Activated naive CD8-positive, alpha-beta T cell treated with anti-CD3 and anti-CD28 coated beads for 36 hours (primary cell): Measurements from ENCODE around the gene OR4M1. TPM values are rescaled to one million over a fixed set of nuclear protein-coding genes. Genes with fewer than 3 reads are reported as not detected.
"Not testable (repeated sequence)": the region's sequence is repeated elsewhere in the genome, so short reads cannot be mapped to it uniquely, and the experiment has no call there.

Experiments used
- DNase-seq: peaks from one replicate; pipeline ENCODE4 v3.0.0; 2021
- H3K27ac Mint-ChIP-seq: one replicate; pipeline ENCODE4 v1.8.0; 2022; ENCODE audit warnings: mild to moderate bottlenecking, moderate library complexity, mixed read lengths
- H3K27me3 Mint-ChIP-seq: one replicate; pipeline ENCODE4 v1.8.0; 2022; ENCODE audit warnings: mild to moderate bottlenecking, mixed read lengths
- H3K36me3 Mint-ChIP-seq: one replicate; pipeline ENCODE4 v1.8.0; 2021; ENCODE audit warnings: mild to moderate bottlenecking, mixed read lengths
- H3K4me1 Mint-ChIP-seq: one replicate; pipeline ENCODE4 v1.8.0; 2021; ENCODE audit warnings: mixed read lengths
- H3K4me3 Mint-ChIP-seq: one replicate; pipeline ENCODE4 v1.8.0; 2022; ENCODE audit warnings: mild to moderate bottlenecking, moderate library complexity, mixed read lengths
- H3K9me3 Mint-ChIP-seq: one replicate; pipeline ENCODE4 v1.8.0; 2022; ENCODE audit warnings: mixed read lengths
- total RNA-seq, 2 experiments: library from RNA; stranded (reverse); gene quantifications; one replicate each; pipeline ENCODE4 v1.2.3, GENCODE V29; 2021

The OR4M1 gene, protein sequence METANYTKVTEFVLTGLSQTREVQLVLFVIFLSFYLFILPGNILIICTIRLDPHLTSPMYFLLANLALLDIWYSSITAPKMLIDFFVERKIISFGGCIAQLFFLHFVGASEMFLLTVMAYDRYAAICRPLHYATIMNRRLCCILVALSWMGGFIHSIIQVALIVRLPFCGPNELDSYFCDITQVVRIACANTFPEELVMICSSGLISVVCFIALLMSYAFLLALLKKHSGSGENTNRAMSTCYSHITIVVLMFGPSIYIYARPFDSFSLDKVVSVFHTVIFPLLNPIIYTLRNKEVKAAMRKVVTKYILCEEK
- not detected for total RNA-seq

DNA sequence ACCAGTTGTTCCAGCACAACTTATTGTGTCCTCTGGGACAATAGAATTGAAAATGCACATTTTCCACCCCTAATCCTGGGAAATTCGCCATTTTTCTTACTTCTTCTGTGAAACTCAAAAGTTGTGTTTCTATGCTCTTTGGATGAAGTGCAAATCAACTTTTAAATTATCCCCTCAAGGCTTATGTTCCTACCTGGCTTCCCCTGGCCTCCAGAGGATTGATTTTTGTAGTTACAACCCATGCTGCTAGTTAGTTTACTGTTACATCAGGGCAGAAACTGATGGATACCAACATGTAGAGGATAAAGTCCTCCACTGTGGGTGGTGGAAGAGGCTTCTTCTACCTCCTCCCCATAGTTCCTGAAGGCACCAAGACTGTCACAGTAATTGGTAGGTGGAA, at the start of gene OR4M1:
Gene OR4M1 (plus strand): TSS at position 301 of the 400 bp plus-strand sequence. CDS start 6,819 bp downstream, outside the sequence.
- H3K4me3 Mint-ChIP-seq, H3K27me3 Mint-ChIP-seq, H3K36me3 Mint-ChIP-seq, H3K27ac Mint-ChIP-seq, H3K4me1 Mint-ChIP-seq, H3K9me3 Mint-ChIP-seq, DNase-seq: not testable (repeated sequence)

DNA sequence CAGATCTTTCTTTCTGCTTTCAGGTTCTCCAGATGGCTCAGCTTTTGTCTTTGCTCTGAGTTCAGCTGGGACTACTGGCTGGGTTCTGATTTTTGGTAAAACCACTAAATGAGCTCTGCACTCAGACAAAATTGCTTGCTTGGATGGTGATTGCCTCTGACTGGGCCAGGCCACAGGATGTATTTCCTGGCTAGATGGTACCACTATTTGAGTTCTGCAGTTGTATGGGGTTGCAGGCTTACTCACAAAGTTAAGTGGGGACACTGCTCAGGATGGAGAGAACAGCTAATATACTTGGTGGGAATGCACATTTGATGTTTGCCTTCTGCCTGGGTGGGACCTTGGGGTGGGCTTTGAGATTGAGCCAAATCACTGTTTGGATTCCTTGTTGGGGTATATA, 43.9 kb upstream of the OR4M1 start:
- no peaks in the 10 kb centered on the region for H3K36me3 Mint-ChIP-seq
- no peak for DNase-seq
- H3K27me3 Mint-ChIP-seq = no peaks in the 10 kb centered on the region
- no peak overlapping the region for H3K4me3 Mint-ChIP-seq
- peaks cover 8% of the 10 kb centered on the region for H3K9me3 Mint-ChIP-seq
- H3K4me1 Mint-ChIP-seq = no peaks in the 10 kb centered on the region
- no peak overlapping the region for H3K27ac Mint-ChIP-seq

DNA sequence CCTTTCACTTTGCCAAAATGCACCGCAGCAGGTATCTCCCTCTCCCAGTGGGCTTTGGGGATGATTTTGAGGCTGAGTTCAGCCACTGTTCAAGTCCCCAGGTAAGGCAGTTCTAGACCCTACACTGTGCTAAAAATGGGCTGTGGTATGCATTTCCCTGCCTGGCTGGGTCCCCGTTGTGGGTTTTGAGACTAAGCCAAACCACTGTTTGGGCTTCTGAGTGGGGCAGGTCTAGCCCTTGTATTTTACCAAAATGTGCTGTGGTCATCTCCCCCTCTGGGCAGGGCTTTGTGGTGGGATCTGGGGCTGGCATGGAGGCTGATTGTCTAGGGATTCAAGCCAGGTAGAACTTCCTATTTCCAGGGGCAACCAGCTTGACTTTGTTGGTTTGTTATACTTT, 43.5 kb upstream of the OR4M1 start:
- no peak for DNase-seq
- Mint-ChIP-seq H3K27ac (no peak overlapping the region), H3K4me3 (no peak overlapping the region), H3K27me3 (no peaks in the 10 kb centered on the region), H3K36me3 (no peaks in the 10 kb centered on the region), H3K4me1 (no peaks in the 10 kb centered on the region), H3K9me3 (peaks cover 8% of the 10 kb centered on the region)

DNA sequence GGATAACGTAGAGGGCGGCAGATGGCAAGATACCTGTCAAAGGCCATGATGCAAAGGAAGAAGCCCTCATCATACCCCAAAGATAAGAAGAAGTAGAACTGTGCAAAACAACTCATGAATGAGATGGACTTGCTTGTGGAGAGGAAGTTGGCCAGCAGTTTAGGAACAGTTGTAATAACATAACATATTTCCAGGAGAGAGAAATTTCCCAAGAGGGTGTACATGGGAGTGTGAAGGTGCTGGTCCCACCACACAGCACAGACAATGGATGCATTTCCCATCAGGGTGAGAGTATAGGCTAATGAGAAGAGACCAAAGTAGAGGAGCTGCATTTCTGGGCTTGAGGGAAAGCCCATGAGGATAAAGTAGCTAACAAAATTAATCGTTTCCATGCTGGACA, 39.4 kb upstream of the OR4M1 start:
- H3K9me3 Mint-ChIP-seq, H3K27me3 Mint-ChIP-seq, DNase-seq, H3K4me1 Mint-ChIP-seq, H3K4me3 Mint-ChIP-seq, H3K36me3 Mint-ChIP-seq, H3K27ac Mint-ChIP-seq: not testable (repeated sequence)

DNA sequence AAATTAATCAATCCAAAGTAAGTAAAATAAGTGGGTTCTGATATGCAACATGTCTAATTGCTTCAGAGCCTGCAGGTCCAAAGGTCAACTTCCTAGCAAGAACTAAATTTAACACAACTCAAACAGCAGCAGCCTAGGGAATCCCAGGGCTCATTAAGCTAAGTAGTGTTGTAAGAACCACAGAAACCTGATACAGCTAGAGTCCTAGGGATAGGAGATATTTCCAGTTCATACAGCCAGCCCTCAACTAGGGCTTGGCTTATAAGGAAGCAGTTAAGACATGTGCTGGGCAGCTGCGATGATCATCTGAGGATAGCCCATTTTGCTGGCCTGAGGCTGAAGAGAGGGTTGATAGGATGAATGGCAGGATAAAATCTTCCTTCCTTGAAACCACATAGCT, 30.0 kb upstream of the OR4M1 start, which contains the start of gene OR4Q3:
Gene OR4Q3 (plus strand): TSS at position 316 of the 400 bp plus-strand sequence.
- Mint-ChIP-seq H3K27ac (no peak within 1 kb of the TSS), H3K4me1 (no peaks in the 10 kb centered on the region), H3K4me3 (no peak within 1 kb of the TSS), H3K27me3 (peaks cover 10% of the 10 kb centered on the region), H3K9me3 (peaks cover 2% of the 10 kb centered on the region), H3K36me3 (no peaks in the 10 kb centered on the region)
- DNase-seq = no peak

DNA sequence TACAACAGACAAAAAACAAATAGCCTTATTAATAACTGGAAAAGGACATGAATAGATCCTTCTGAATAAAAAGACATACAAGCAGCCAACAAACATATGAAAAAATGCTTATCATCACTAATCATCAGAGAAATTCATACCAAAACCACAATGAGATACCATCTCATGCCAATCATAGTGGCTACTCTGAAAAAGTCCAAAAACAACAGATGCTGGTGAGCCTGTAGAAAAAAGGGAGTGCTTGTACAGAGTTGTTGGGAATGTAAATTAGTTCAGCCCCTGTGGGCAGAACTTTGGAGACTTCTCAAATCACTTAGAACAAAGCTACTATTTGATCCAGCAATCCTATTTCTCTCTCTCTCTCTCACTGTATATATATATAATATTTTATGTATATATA, 21.0 kb upstream of the OR4M1 start:
- not testable (repeated sequence) for H3K27ac Mint-ChIP-seq, DNase-seq, H3K9me3 Mint-ChIP-seq, H3K36me3 Mint-ChIP-seq, H3K4me1 Mint-ChIP-seq, H3K4me3 Mint-ChIP-seq
- peaks cover 15% of the 10 kb centered on the region for H3K27me3 Mint-ChIP-seq

DNA sequence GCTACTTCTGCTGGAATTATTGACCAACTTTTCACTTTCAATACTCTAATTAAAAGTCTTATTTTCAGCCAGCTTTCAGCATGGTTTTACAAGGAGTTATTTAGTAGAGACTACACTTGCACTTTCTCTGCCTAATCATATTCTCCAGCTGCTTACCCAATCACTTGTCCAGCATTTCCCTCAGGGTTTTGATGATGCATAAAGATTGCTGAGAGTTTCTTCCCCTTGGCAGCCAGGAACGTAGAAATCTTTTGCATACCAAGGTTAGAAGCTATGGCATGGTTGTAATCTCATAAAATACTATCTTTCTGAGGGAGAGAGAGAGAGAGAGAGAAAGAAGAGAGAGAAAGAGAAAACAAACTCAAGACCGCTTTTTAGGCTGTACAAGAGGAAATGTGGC, 19.1 kb upstream of the OR4M1 start:
- no peaks in the 10 kb centered on the region for H3K4me1 Mint-ChIP-seq
- H3K27ac Mint-ChIP-seq = no peak overlapping the region
- no peaks in the 10 kb centered on the region for H3K9me3 Mint-ChIP-seq
- no peak for DNase-seq
- H3K27me3 Mint-ChIP-seq = peaks cover 15% of the 10 kb centered on the region
- H3K4me3 Mint-ChIP-seq = no peak overlapping the region
- no peaks in the 10 kb centered on the region for H3K36me3 Mint-ChIP-seq

DNA sequence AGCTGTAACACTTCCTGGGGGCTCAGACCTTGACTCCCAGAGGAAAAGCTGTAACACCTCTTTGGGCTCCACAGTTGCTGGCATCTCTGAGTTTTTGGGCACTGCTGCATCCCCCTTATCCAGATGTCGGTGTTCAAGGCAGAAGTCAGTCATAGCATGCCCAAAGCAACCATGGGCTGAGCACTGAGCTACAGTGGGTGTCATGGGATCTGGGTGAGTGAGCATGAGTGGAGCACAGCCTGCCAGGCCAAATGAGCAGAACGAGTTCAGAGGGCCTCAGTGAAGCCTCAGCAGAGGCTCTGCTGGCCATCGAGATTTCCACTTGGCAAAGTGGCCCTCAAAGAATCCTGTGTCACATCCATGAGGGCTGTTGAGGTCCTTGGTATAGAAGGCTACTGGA, 1.8 kb upstream of the OR4M1 start:
- not testable (repeated sequence) for DNase-seq, H3K4me3 Mint-ChIP-seq, H3K9me3 Mint-ChIP-seq, H3K36me3 Mint-ChIP-seq, H3K4me1 Mint-ChIP-seq, H3K27me3 Mint-ChIP-seq, H3K27ac Mint-ChIP-seq

DNA sequence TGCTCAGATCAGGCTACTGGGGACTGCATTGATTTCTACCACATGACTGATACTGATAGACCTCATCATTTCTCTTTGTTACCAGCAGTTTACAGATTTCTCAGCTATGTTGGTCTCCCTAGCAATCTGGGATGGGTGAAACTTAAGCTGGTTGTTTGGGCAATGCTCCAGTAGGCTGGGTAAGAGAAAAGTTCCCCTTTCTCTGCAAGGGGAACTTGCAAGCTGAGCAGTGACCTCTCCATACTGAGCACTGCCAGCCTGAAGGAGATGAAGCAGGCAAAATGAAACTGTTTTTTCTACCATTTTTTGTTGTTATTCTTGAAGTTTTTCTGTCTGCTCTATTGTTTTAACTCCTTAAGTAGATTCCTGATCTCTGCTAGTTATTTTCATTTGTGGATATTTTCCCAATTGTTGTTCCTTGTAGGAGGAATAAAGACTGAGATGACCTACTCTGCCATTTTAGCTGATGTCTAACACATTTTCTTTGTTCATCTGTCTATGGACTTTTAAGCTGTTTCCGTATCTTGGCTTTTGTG, 1.3 kb upstream of the OR4M1 start:
- H3K36me3 Mint-ChIP-seq = no peaks in the 10 kb centered on the region
- no peak overlapping the region for H3K4me3 Mint-ChIP-seq
- peaks cover 2% of the 10 kb centered on the region for H3K9me3 Mint-ChIP-seq

DNA sequence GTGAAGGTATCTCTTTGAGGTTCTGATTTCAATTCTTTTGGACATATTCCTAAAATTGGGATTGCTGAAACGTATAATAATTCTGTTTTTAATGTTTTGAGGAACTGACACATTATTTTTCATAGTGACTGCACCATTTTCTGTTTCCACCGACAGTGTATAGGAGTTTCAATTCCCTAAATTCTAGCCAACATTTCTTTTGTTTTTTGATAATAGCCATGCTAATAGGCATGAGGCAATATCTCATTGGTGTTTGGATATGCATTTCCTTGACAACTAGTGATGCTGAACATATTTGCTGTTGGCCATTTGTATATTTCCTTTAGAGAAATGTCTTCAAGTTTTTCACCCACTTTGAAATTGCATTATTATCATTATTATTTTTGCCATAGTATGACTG, 850 bp upstream of the OR4M1 start:
- H3K9me3 Mint-ChIP-seq, H3K4me3 Mint-ChIP-seq, H3K27me3 Mint-ChIP-seq, H3K36me3 Mint-ChIP-seq, H3K4me1 Mint-ChIP-seq, H3K27ac Mint-ChIP-seq, DNase-seq: not testable (repeated sequence)

More for the DNA sequence above, 1.3 kb upstream of the OR4M1 start:
- DNase-seq = no peak
- H3K27ac Mint-ChIP-seq = no peak overlapping the region
- H3K4me1 Mint-ChIP-seq = no peaks in the 10 kb centered on the region
- peaks cover 7% of the 10 kb centered on the region for H3K27me3 Mint-ChIP-seq

DNA sequence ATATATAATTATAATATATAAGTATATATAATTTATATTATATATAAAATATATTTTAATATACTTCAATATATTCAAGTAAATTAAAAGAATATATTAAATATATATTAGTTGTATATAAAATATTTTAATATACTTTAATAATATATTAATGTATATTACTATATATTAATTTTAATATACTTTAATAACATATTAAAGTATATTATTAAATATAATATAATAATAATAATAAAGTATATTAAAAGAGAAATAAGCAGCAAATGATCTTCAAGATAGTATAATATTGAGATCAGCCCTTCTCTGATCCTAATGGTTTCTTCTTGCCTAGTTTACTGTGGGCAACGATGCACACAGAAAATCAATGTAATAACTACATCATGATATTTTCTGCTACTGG, 2.3 kb downstream of the OR4M1 start:
- no peak for DNase-seq
- Mint-ChIP-seq H3K4me1 (no peaks in the 10 kb centered on the region), H3K27me3 (peaks cover 9% of the 10 kb centered on the region), H3K36me3 (no peaks in the 10 kb centered on the region), H3K4me3 (no peak overlapping the region), H3K27ac (no peak overlapping the region), H3K9me3 (no peaks in the 10 kb centered on the region)

DNA sequence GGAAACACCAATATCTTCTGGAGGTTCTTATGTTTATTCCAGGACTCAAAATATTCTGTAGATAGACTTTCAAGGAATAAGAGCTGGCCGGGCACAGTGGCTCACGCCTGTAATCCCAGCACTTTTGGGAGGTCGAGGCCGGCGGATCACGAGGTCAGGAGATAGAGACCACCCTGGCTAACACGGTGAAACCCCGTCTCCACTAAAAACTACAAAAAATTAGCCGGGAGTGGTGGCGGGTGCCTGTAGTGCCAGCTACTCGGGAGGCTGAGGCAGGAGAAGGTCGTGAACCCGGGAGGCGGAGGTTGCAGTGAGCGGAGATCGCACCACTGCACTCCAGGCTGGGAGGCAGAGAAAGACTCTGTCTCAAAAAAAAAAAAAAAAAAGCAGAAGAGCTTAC, 12.5 kb downstream of the OR4M1 start:
- not testable (repeated sequence) for H3K27me3 Mint-ChIP-seq, H3K36me3 Mint-ChIP-seq, H3K4me1 Mint-ChIP-seq, H3K27ac Mint-ChIP-seq, H3K4me3 Mint-ChIP-seq, H3K9me3 Mint-ChIP-seq, DNase-seq

DNA sequence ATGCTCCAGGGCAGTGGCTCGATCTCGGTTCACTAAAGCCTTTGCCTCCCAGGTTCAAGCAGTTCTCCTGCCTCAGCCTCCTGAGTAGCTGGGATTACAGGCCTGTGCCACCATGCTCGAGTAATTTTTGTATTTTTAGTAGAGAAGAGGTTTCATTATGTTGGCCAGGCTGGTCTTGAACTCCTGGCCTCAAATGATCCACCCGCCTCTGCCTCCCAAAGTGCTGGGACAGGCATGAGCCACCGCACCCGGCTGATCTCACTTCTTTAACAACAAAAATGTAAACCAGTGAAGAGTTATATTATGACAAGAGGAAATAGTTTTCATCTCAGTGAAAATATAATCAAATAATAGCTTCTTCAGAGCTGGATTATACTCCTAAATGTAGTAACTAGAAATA, 14.0 kb downstream of the OR4M1 start:
- H3K27me3 Mint-ChIP-seq, H3K4me1 Mint-ChIP-seq, H3K36me3 Mint-ChIP-seq, DNase-seq, H3K4me3 Mint-ChIP-seq, H3K27ac Mint-ChIP-seq, H3K9me3 Mint-ChIP-seq: not testable (repeated sequence)

DNA sequence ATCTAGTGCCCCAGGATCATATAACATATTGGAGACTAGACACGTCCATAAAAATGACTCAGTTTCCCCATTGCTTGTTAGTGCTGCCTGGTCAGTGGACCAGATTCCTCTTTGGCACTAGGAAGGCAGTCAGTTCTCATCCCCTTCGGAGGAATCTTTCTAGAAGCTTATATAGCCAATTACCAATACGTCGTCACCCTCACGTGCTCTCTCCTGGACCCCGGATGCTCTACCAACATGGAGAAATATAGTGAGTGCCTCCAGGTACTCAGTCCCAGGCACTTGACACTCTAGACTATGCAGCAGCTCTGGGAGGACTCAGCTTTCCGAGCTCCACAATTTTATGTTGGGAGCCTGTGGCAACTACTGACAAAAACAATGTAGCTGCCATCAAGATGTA, 14.8 kb downstream of the OR4M1 start:
- not testable (repeated sequence) for H3K4me3 Mint-ChIP-seq, DNase-seq, H3K27ac Mint-ChIP-seq, H3K9me3 Mint-ChIP-seq, H3K27me3 Mint-ChIP-seq, H3K4me1 Mint-ChIP-seq, H3K36me3 Mint-ChIP-seq

DNA sequence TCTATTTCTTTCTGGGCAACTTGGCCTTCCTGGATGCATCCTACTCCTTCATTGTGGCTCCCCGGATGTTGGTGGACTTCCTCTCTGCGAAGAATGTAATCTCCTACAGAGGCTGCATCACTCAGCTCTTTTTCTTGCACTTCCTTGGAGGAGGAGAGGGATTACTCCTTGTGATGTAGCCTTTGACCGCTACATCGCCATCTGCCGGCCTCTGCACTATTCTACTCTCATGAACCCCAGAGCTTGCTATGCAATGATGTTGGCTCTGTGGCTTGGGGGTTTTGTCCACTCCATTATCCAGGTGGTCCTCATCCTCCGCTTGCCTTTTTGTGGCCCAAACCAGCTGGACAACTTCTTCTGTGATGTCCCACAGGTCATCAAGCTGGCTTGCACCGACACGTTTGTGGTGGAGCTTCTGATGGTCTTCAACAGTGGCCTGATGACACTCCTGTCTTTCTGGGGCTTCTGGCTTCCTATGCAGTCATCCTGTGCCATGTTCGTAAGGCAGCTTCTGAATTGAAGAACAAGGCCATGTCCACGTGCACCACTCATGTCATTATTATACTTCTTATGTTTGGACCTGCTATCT, 23.3 kb downstream of the OR4M1 start:
- H3K27me3 Mint-ChIP-seq, H3K4me3 Mint-ChIP-seq, H3K36me3 Mint-ChIP-seq, H3K4me1 Mint-ChIP-seq, H3K27ac Mint-ChIP-seq, H3K9me3 Mint-ChIP-seq, DNase-seq: not testable (repeated sequence)

DNA sequence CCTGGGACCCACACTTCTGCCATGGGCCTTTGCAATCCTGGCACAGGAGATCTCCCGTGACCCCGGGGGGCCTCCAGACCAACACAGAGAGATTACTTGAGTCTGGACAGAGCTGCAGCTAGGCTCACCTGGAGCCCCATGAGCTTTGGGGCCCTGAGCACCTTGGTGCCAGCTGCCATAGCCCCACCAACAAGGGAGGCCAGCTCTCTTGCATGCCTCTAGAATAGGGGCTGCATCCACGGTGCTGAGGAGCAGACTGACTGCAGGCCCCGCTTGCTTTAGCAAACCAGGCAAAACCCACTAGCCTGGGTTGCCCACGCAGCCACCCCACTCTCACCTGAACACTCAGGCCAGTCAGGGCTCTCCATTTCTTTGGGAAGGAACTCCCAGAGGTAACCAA, 26.6 kb downstream of the OR4M1 start:
- Mint-ChIP-seq H3K27ac (no peak overlapping the region), H3K36me3 (no peaks in the 10 kb centered on the region), H3K4me3 (no peak overlapping the region), H3K4me1 (no peaks in the 10 kb centered on the region), H3K9me3 (no peaks in the 10 kb centered on the region), H3K27me3 (no peaks in the 10 kb centered on the region)
- no peak for DNase-seq
